Upper lobe of left lung (tissue), 4 donors: ENCODE results near the gene CPA3.

Source experiments
- CTCF ChIP-seq, 6 experiments: fragments of 450-650 bp in 4 of 6; fragments of 200-600 bp in 2 of 6; sonication (generic) in 2 of 6; IDR thresholded peaks; one replicate each; pipeline ENCODE4 v1.5.1; 2016 to 2019; ENCODE audit warnings: antibody characterized with exemption in 6 of 6
- EP300 ChIP-seq, 4 donors: sonication (generic); formaldehyde crosslinking; IDR thresholded peaks; one replicate each; pipeline ENCODE4 v1.5.1; 2017; ENCODE audit warnings: antibody characterized with exemption in 4 of 4, control low read depth in 2 of 4
- POLR2A ChIP-seq, 4 donors: fragments of 450-650 bp; IDR thresholded peaks; one replicate each; pipeline ENCODE4 v1.5.1; 2016 to 2017; ENCODE audit warnings: antibody characterized with exemption in 4 of 4, mild to moderate bottlenecking in 2 of 4
- POLR2AphosphoS5 ChIP-seq, 2 donors: sonication (generic); formaldehyde crosslinking; IDR thresholded peaks; one replicate each; pipeline ENCODE4 v1.5.1; 2017; ENCODE audit warnings: antibody characterized with exemption in 2 of 2

GRCh38 chr3:148879256-148879655 is 14.2 kb downstream of the CPA3 start:
- no peak for TF ChIP-seq CTCF (IDR thresholded peaks at IDR 0.05)
- no peak for TF ChIP-seq POLR2AphosphoS5 (IDR thresholded peaks at IDR 0.05)
- no peak for TF ChIP-seq POLR2A (IDR thresholded peaks at IDR 0.05)
- TF ChIP-seq EP300 (IDR thresholded peaks at IDR 0.05) = no peak
